CD4-positive, alpha-beta memory T cell (primary cell): Measurements from ENCODE around the gene DAG1. TPM values are rescaled to one million over a fixed set of nuclear protein-coding genes. Genes with fewer than 3 reads are reported as not detected.

Experiments
- CTCF ChIA-PET: fragments of 350-600 bp; sonication (Branson Sonifier 250); formaldehyde crosslinking; loops from one replicate; lab custom pipeline; 2021; ENCODE audit warnings: inconsistent platforms; ENCODE audit not compliant: partially characterized antibody; lab: Charles Lee
- POLR2A ChIA-PET: fragments of 350-600 bp; sonication (Branson Sonifier 250); formaldehyde crosslinking; loops from one replicate; lab custom pipeline; 2021; ENCODE audit not compliant: partially characterized antibody; lab: Charles Lee
- DNase-seq, 5 donors: peaks; one replicate each; pipeline versions ENCODE4 v3.0.0 to v3.0.0-alpha.2; 2020 to 2022; ENCODE audit warnings: mixed read lengths in 1 of 5
- H3K27ac ChIP-seq: one replicate; pipeline ENCODE4 v1.7.0; 2013; ENCODE audit warnings: low read depth, low read length
- H3K27me3 ChIP-seq: 2 replicates; pipeline ENCODE4 v1.7.0; 2013; ENCODE audit warnings: mild to moderate bottlenecking, low read length, moderate library complexity; ENCODE audit not compliant: insufficient read depth
- H3K36me3 ChIP-seq: 2 replicates; pipeline ENCODE4 v1.7.0; 2013; ENCODE audit warnings: mild to moderate bottlenecking, low read length, moderate library complexity; ENCODE audit not compliant: insufficient read depth
- H3K4me1 ChIP-seq: 2 replicates; pipeline ENCODE4 v1.7.0; 2013; ENCODE audit warnings: mild to moderate bottlenecking, low read length, moderate library complexity; ENCODE audit not compliant: insufficient read depth
- H3K4me3 ChIP-seq, 2 donors: one replicate each; pipeline ENCODE4 v1.7.0; 2013; ENCODE audit warnings: low read length in 2 of 2, mild to moderate bottlenecking in 1 of 2
- H3K9me3 ChIP-seq, 2 donors: one replicate each; pipeline ENCODE4 v1.7.0; 2013; ENCODE audit warnings: low read length in 2 of 2, control low read depth in 1 of 2; ENCODE audit not compliant: control insufficient read depth in 1 of 2
- H3K27ac Mint-ChIP-seq, 7 donors: one replicate each; pipeline ENCODE4 v1.8.0; 2020 to 2021; ENCODE audit warnings: mixed read lengths in 7 of 7, mild to moderate bottlenecking in 6 of 7, inconsistent platforms in 3 of 7, moderate library complexity in 3 of 7
- H3K27me3 Mint-ChIP-seq, 2 donors: one replicate each; pipeline ENCODE4 v1.8.0; 2020 to 2021; ENCODE audit warnings: mixed read lengths in 2 of 2
- H3K36me3 Mint-ChIP-seq, 2 donors: one replicate each; pipeline ENCODE4 v1.8.0; 2020 to 2021; ENCODE audit warnings: mixed read lengths in 2 of 2, inconsistent platforms in 1 of 2, mild to moderate bottlenecking in 1 of 2
- H3K4me1 Mint-ChIP-seq, 4 donors: one replicate each; pipeline ENCODE4 v1.8.0; 2020 to 2021; ENCODE audit warnings: mixed read lengths in 4 of 4, mild to moderate bottlenecking in 1 of 4
- H3K4me3 Mint-ChIP-seq, 8 donors: one replicate each; pipeline ENCODE4 v1.8.0; 2020 to 2021; ENCODE audit warnings: mixed read lengths in 8 of 8, mild to moderate bottlenecking in 7 of 8, moderate library complexity in 6 of 8, inconsistent platforms in 3 of 8
- H3K9me3 Mint-ChIP-seq, 8 donors: one replicate each; pipeline ENCODE4 v1.8.0; 2020 to 2021; ENCODE audit warnings: mixed read lengths in 8 of 8, mild to moderate bottlenecking in 5 of 8, inconsistent platforms in 3 of 8, moderate library complexity in 1 of 8
- intact Hi-C: fragments of 100-400 bp; cut with micrococcal nuclease; formaldehyde crosslinking; loops from one replicate; pipeline ENCODE4 v1.15.1; 2023
- polyA plus RNA-seq, 2 donors: library from polyadenylated mRNA; unstranded; fragments of 300-500 nt; fragmentation: Illumina TruSeq; gene quantifications; one replicate each; pipeline ENCODE4 v1.2.3, GENCODE V29; 2021
- total RNA-seq, 2 experiments: library from RNA; stranded (reverse); gene quantifications; one replicate each; pipeline ENCODE4 v1.2.3, GENCODE V29; 2021

The DAG1 gene
- total and polyA plus RNA-seq, 4 experiments from 2014 or later: 2.7 to 18.0 (median 10.2) TPM

DNA sequence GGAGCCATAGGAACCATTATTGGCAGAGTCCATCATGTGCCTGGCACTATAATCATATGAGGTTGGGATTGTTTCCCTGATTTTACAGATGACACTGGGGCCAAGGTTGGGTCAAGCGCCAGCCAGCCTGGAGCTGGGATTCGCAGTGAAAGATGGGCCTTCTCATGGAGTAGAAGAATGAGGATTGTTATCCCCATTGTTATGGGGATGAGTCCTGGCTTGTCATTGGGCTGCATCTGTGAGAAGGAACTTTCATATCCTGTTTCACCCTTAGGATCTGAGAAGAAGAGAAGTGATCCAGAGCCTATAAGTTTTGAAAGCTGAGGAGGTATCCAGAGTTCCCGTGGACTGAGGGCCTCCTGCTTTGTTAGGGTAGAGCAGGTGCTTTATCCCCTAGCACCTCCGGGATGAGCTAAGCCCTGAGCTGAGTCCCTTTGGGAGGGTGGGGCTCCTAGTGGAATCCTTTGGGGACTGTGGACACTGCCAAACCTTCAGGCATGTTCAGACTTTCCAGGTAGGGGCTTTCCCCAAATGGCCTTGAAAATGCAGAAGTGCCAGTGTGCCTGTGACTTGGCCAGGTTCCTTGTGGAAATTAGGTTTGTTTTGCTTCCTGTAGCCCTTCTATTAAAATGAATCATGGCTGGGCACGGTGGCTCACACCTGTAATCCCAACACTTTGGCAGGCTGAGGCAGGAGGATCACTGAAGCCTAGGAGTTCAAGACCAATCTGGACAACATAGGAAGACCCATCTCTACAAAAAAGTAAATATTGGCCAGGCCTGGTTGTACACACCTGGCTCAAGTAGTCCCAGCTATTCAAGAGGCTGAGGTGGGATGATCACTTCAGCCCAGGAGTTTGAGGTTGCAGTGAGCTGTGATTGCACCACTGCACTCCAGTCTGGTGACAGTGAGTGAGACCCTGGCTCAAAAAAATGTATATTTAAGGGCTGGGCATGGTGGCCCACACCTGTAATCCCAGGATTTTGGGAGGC, 54.0 kb downstream of the DAG1 start:
- POLR2A ChIA-PET: no interaction called here
- no peaks in the 10 kb centered on the region for H3K9me3 ChIP-seq
- Mint-ChIP-seq H3K27ac (peak overlapping the region in 2 of 7 donors; percentile 41 to 64), H3K36me3 (peaks cover 9 to 14% of the 10 kb centered on the region in 2 donors), H3K27me3 (no peaks in the 10 kb centered on the region), H3K4me3 (no peak overlapping the region), H3K4me1 (peaks cover 5 to 15% (median 7%) of the 10 kb centered on the region in 4 donors), H3K9me3 (no peaks in the 10 kb centered on the region)
- CTCF ChIA-PET: interaction anchor here (1.2 kb wide), 1 partner anchor 16 kb away, joined by 4 read pairs; no protein-coding TSS in a partner anchor
- H3K4me3 ChIP-seq: no peak overlapping the region
- no peaks in the 10 kb centered on the region for H3K4me1 ChIP-seq
- H3K36me3 ChIP-seq: peaks cover 1% of the 10 kb centered on the region
- intact Hi-C loops: no loop called here
- no peak overlapping the region for H3K27ac ChIP-seq
- H3K27me3 ChIP-seq: no peaks in the 10 kb centered on the region
- DNase-seq: no peak

DNA sequence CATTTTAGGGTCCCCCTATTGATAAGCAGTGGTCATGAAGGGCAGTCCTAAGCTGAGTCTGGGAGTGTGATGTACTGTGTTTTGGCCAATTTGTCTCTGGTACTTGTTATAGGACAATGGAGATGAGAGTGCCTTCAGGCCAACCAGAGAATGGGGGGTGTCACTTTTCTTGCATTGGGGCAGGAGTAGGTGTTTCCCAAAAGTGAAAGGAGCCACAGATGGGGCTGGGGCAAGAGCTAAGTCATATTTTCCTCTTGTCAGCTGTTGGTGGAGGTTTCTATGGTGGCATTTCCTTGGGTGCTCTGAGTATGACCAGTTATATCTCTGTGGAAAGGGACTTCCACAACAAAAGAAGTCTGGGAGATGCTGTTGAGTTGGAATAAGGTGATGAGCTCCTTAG, 59.5 kb downstream of the DAG1 start:
- no peaks in the 10 kb centered on the region for H3K27me3 ChIP-seq
- Mint-ChIP-seq H3K27ac (peak overlapping the region in 2 of 7 donors; percentile 22 to 76), H3K27me3 (no peaks in the 10 kb centered on the region), H3K36me3 (peaks cover 21 to 38% of the 10 kb centered on the region in 2 donors), H3K9me3 (no peaks in the 10 kb centered on the region), H3K4me1 (peaks cover 0 to 6% (median 4%) of the 10 kb centered on the region in 4 donors), H3K4me3 (no peak overlapping the region)
- H3K27ac ChIP-seq: no peak overlapping the region
- peaks cover 22% of the 10 kb centered on the region for H3K36me3 ChIP-seq
- H3K9me3 ChIP-seq: no peaks in the 10 kb centered on the region
- intact Hi-C loops: no loop called here
- H3K4me3 ChIP-seq: no peak overlapping the region
- ChIA-PET POLR2A (no interaction called here), CTCF (no interaction called here)
- no peaks in the 10 kb centered on the region for H3K4me1 ChIP-seq
- DNase-seq: no peak

DNA sequence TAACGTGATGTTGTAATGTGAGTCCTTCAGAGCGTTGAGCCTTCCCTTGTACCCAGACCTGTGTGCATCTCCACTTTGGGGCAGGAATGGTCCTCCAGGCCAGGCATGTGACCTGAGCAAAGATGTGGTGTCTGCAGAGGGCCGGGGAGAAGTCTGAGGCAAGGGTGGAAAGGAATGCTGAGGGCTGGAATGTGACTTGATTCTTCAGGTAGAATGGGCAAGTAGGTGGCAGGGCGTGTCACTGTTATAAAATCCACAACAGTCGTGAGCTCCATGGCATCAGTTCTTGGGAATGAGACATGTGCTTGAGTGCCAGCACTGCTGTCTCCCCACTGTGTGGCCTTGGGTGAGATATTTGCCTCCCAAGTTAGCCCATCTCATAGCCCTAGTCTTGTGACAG, 60.2 kb downstream of the DAG1 start:
- Histone ChIP-seq H3K27me3 (no peaks in the 10 kb centered on the region), H3K27ac (no peak overlapping the region), H3K4me1 (no peaks in the 10 kb centered on the region), H3K36me3 (peaks cover 22% of the 10 kb centered on the region), H3K9me3 (no peaks in the 10 kb centered on the region), H3K4me3 (no peak overlapping the region)
- Mint-ChIP-seq H3K27me3 (no peaks in the 10 kb centered on the region), H3K27ac (peak overlapping the region in 2 of 7 donors; percentile 9 to 29), H3K36me3 (peaks cover 19 to 36% of the 10 kb centered on the region in 2 donors), H3K4me1 (peaks cover 0 to 6% (median 4%) of the 10 kb centered on the region in 4 donors), H3K9me3 (no peaks in the 10 kb centered on the region), H3K4me3 (no peak overlapping the region)
- ChIA-PET POLR2A (no interaction called here), CTCF (interaction anchor here (0.6 kb wide), 1 partner anchor 36 kb away, joined by 4 read pairs; no protein-coding TSS in a partner anchor)
- DNase-seq: no peak
- intact Hi-C loops: no loop called here

DNA sequence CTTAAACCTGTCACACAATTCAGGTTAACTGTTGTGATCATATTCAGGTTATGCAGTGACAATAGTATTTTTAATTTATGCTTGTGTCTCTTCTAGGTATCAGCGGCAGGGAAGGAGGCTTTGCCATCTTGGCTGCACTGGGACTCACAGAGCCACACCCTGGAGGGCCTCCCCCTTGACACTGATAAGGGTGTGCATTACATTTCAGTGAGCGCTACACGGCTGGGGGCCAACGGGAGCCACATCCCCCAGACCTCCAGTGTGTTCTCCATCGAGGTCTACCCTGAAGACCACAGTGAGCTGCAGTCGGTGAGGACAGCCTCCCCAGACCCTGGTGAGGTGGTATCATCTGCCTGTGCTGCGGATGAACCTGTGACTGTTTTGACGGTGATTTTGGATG, 60.6 kb downstream of the DAG1 start:
- Histone ChIP-seq H3K4me1 (no peaks in the 10 kb centered on the region), H3K36me3 (peaks cover 22% of the 10 kb centered on the region), H3K4me3 (no peak overlapping the region), H3K27me3 (no peaks in the 10 kb centered on the region), H3K9me3 (no peaks in the 10 kb centered on the region), H3K27ac (no peak overlapping the region)
- Mint-ChIP-seq H3K9me3 (no peaks in the 10 kb centered on the region), H3K27ac (no peak overlapping the region), H3K4me3 (no peak overlapping the region), H3K36me3 (peaks cover 18 to 35% of the 10 kb centered on the region in 2 donors), H3K27me3 (no peaks in the 10 kb centered on the region), H3K4me1 (peaks cover 0 to 6% (median 4%) of the 10 kb centered on the region in 4 donors)
- CTCF ChIA-PET: no interaction called here
- DNase-seq: no peak
- intact Hi-C loops: no loop called here
- POLR2A ChIA-PET: no interaction called here

DNA sequence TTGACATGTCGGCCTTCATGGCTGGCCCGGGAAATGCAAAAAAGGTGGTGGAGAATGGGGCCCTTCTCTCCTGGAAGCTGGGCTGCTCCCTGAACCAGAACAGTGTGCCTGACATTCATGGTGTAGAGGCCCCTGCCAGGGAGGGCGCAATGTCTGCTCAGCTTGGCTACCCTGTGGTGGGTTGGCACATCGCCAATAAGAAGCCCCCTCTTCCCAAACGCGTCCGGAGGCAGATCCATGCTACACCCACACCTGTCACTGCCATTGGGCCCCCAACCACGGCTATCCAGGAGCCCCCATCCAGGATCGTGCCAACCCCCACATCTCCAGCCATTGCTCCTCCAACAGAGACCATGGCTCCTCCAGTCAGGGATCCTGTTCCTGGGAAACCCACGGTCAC, 61.2 kb downstream of the DAG1 start:
- Histone ChIP-seq H3K9me3 (no peaks in the 10 kb centered on the region), H3K4me1 (no peaks in the 10 kb centered on the region), H3K27ac (no peak overlapping the region), H3K27me3 (no peaks in the 10 kb centered on the region), H3K36me3 (peaks cover 22% of the 10 kb centered on the region), H3K4me3 (no peak overlapping the region)
- Mint-ChIP-seq H3K4me1 (peaks cover 0 to 6% (median 4%) of the 10 kb centered on the region in 4 donors), H3K27ac (no peak overlapping the region), H3K27me3 (no peaks in the 10 kb centered on the region), H3K9me3 (no peaks in the 10 kb centered on the region), H3K4me3 (no peak overlapping the region), H3K36me3 (peaks cover 18 to 35% of the 10 kb centered on the region in 2 donors)
- ChIA-PET CTCF (no interaction called here), POLR2A (no interaction called here)
- no peak for DNase-seq
- intact Hi-C loops: no loop called here

DNA sequence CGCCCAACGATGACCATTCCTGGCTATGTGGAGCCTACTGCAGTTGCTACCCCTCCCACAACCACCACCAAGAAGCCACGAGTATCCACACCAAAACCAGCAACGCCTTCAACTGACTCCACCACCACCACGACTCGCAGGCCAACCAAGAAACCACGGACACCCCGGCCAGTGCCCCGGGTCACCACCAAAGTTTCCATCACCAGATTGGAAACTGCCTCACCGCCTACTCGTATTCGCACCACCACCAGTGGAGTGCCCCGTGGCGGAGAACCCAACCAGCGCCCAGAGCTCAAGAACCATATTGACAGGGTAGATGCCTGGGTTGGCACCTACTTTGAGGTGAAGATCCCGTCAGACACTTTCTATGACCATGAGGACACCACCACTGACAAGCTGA, 61.6 kb downstream of the DAG1 start:
- Histone ChIP-seq H3K36me3 (peaks cover 22% of the 10 kb centered on the region), H3K27me3 (no peaks in the 10 kb centered on the region), H3K4me1 (no peaks in the 10 kb centered on the region), H3K27ac (no peak overlapping the region), H3K4me3 (no peak overlapping the region), H3K9me3 (no peaks in the 10 kb centered on the region)
- Mint-ChIP-seq H3K4me1 (peaks cover 0 to 6% (median 4%) of the 10 kb centered on the region in 4 donors), H3K36me3 (peaks cover 18 to 35% of the 10 kb centered on the region in 2 donors), H3K4me3 (no peak overlapping the region), H3K27ac (peak overlapping the region in 1 of 7 donors; percentile 61), H3K27me3 (no peaks in the 10 kb centered on the region), H3K9me3 (no peaks in the 10 kb centered on the region)
- intact Hi-C loops: no loop called here
- DNase-seq: no peak
- ChIA-PET POLR2A (no interaction called here), CTCF (no interaction called here)

DNA sequence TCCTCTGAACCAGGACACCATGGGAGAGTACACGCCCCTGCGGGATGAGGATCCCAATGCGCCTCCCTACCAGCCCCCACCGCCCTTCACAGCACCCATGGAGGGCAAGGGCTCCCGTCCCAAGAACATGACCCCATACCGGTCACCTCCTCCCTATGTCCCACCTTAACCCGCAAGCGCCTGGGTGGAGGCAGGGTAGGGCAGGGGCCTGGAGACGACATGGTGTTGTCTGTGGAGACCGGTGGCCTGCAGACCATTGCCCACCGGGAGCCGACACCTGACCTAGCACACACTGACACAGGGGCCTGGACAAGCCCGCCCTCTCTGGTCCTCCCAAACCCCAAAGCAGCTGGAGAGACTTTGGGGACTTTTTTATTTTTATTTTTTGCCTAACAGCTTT, 63.0 kb downstream of the DAG1 start:
- peaks cover 18 to 35% of the 10 kb centered on the region in 2 donors for H3K36me3 Mint-ChIP-seq
- Histone ChIP-seq H3K9me3 (no peaks in the 10 kb centered on the region), H3K36me3 (peaks cover 22% of the 10 kb centered on the region), H3K27me3 (no peaks in the 10 kb centered on the region), H3K4me3 (no peak overlapping the region), H3K4me1 (no peaks in the 10 kb centered on the region), H3K27ac (no peak overlapping the region)
- no peak overlapping the region for H3K27ac Mint-ChIP-seq
- H3K4me1 Mint-ChIP-seq: peaks cover 0 to 6% (median 0%) of the 10 kb centered on the region in 4 donors
- intact Hi-C loops: no loop called here
- no peak overlapping the region for H3K4me3 Mint-ChIP-seq
- no peak for DNase-seq
- POLR2A ChIA-PET: no interaction called here
- CTCF ChIA-PET: interaction anchor here (1.0 to 1.3 kb wide), 2 partner anchors 139 to 140 kb away, joined by 3 to 4 read pairs; no protein-coding TSS in a partner anchor
- no peaks in the 10 kb centered on the region for H3K9me3 Mint-ChIP-seq
- no peaks in the 10 kb centered on the region for H3K27me3 Mint-ChIP-seq
